ENCODE data around the gene SLC44A5. TPM values are rescaled to one million over a fixed set of nuclear protein-coding genes. Genes with fewer than 3 reads are reported as not detected.

SLC44A5 gene
- total RNA-seq, 4 donors from 2014 or later: 0.19 to 12.8 (median 2.6) TPM

GRCh38 chr1:75245239-75245638 is 365.7 kb downstream of the SLC44A5 start:
- Histone ChIP-seq H3K9me3 (no peaks in the 10 kb centered on the region), H3K36me3 (no peaks in the 10 kb centered on the region), H3K4me3 (no peak overlapping the region), H3K4me1 (no peaks in the 10 kb centered on the region), H3K27me3 (no peaks in the 10 kb centered on the region), H3K27ac (no peak overlapping the region)
- DNase-seq: no peak
- TF ChIP-seq POLR2A (IDR thresholded peaks at IDR 0.05): no peak
- TF ChIP-seq CTCF (IDR thresholded peaks at IDR 0.05): no peak
- intact Hi-C loops (cut with DNase I): no loop called here

DNA sequence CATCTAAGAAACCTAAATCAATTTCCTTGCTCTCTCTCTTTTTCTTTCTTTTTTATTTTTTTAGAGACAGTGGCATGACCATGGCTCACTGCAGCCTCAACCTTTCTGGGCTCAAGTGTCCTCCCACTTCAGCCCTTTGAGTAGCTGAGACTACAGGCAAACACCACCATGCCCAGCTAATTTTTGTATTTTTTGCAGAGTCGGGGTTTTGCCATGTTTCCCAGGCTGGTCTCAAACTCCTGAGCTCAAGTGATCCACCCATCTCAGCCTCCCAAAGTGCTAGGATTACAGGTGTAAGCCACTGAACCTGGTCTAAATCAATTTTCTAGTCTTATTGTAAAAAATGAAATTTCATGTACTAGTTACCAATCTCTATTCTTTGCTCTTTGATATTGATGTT is 367.8 kb downstream of the SLC44A5 start:
- 79 to 83% methylated on average over 1 of the region's 1 CpG for WGBS, 2 donors
- no peaks in the 10 kb centered on the region for H3K27me3 ChIP-seq
- H3K9me3 ChIP-seq: no peaks in the 10 kb centered on the region
- TF ChIP-seq CTCF (IDR thresholded peaks at IDR 0.05) (no peak), POLR2A (IDR thresholded peaks at IDR 0.05) (no peak)
- no peak overlapping the region for H3K27ac ChIP-seq
- intact Hi-C loops (cut with DNase I): no loop called here
- no peak overlapping the region for H3K4me3 ChIP-seq
- H3K4me1 ChIP-seq: no peaks in the 10 kb centered on the region
- no peaks in the 10 kb centered on the region for H3K36me3 ChIP-seq
- DNase-seq: no peak

GRCh38 chr1:75237316-75237715 is 373.6 kb downstream of the SLC44A5 start:
- Histone ChIP-seq H3K36me3 (no peaks in the 10 kb centered on the region), H3K27ac (no peak overlapping the region), H3K4me1 (no peaks in the 10 kb centered on the region), H3K9me3 (no peaks in the 10 kb centered on the region), H3K27me3 (no peaks in the 10 kb centered on the region), H3K4me3 (no peak overlapping the region)
- TF ChIP-seq CTCF (IDR thresholded peaks at IDR 0.05) (no peak), POLR2A (IDR thresholded peaks at IDR 0.05) (no peak)
- DNase-seq: no peak
- intact Hi-C loops (cut with DNase I): no loop called here

- no peak for TF ChIP-seq POLR2A (IDR thresholded peaks at IDR 0.05)
- TF ChIP-seq CTCF (IDR thresholded peaks at IDR 0.05): no peak
- H3K4me3 ChIP-seq: no peak overlapping the region
- no peaks in the 10 kb centered on the region for H3K27me3 ChIP-seq
- H3K9me3 ChIP-seq: no peaks in the 10 kb centered on the region
- no peak overlapping the region for H3K27ac ChIP-seq
- WGBS, 2 donors: 70 to 81% methylated on average over 3 of the region's 3 CpGs
- no peaks in the 10 kb centered on the region for H3K4me1 ChIP-seq
- no peak for DNase-seq
- intact Hi-C loops (cut with DNase I): no loop called here
- no peaks in the 10 kb centered on the region for H3K36me3 ChIP-seq
Observed at GRCh38 chr1:75234562-75234961, 376.4 kb downstream of the SLC44A5 start.

DNA sequence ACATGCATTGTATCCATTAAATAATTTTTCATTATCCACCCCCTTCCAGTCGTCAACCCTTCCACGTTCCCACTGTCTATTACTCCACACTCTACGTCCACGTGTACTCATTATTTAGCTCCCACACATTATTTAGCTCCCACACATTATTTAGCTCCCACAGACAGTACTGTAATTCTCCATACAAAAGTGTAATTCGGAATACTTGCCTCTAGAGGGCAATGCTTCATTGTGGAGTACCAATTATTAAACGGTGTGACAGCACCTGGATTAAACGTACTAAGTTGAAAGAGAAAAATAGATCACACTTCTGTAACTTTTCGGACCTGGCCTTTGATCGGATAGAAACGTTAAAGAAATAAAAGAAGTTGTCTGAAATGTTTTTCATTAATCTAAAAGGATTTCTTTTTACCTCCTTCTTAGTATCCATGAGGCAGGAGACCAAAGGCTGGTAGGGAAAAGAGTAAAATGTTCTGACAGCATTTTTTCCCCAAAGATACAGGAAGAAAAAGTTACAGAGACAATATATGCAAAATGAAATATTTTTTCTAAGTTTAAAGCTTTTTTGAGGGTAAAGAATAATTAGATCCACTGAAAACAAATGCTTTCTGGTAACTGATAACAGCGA is 377.5 kb downstream of the SLC44A5 start:
- no peak overlapping the region for H3K27ac ChIP-seq
- no peaks in the 10 kb centered on the region for H3K4me1 ChIP-seq
- DNase-seq: no peak
- intact Hi-C loops (cut with DNase I): no loop called here
- H3K4me3 ChIP-seq: no peak overlapping the region
- WGBS, 2 donors: 13 to 20% methylated on average over 11 of the region's 11 CpGs
- no peaks in the 10 kb centered on the region for H3K27me3 ChIP-seq
- no peaks in the 10 kb centered on the region for H3K9me3 ChIP-seq
- H3K36me3 ChIP-seq: no peaks in the 10 kb centered on the region
- TF ChIP-seq POLR2A (IDR thresholded peaks at IDR 0.05) (no peak), CTCF (IDR thresholded peaks at IDR 0.05) (peak; percentile 35 to 68 (median 44))
